NCI-H2196 (cell line): ENCODE data around the gene ZNF319.

ENCODE experiments used
- DNase-seq: peaks from one replicate; lab custom pipeline; 2025; ENCODE audit not compliant: unreplicated experiment; lab: John Stamatoyannopoulos, UW

ZNF319 gene

DNA sequence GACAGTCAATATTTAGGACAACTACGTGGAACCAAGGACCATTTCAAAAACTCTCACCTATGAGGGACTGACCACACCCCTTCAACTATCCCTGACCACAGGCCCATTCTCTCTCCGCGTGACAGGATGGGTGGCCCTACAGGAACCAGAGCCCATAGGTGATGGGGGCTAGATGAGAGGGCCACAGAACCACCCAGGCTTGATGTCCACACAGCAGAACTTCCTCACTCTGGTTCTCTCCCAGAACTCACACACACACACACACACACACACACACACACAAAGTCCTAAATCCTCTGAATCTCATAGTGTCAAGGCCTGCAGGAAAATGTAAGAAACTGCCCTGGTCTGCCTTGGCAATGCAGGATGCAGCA is 1.5 kb downstream of the ZNF319 start:
- no peak for DNase-seq

DNA sequence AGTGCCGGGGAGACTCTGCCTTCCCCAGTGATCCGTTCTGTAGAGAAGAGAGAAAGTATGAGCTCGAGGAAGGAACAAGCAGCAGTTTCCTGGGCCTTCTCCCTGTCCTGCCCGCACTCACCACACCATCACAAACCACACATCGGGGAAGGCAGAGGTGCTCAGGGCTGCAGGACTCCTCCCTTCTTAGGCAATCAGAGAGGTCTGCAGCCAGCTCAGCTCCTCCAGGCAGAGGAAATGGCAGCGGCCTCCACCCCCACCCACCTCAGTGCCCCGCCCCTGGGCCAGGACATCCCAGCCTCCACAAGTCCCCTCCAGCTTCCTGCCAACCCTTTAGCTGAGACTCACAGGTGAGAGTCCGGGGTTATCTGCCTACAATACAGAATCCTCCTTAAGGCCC is 2.0 kb downstream of the ZNF319 start:
- no peak for DNase-seq

DNA sequence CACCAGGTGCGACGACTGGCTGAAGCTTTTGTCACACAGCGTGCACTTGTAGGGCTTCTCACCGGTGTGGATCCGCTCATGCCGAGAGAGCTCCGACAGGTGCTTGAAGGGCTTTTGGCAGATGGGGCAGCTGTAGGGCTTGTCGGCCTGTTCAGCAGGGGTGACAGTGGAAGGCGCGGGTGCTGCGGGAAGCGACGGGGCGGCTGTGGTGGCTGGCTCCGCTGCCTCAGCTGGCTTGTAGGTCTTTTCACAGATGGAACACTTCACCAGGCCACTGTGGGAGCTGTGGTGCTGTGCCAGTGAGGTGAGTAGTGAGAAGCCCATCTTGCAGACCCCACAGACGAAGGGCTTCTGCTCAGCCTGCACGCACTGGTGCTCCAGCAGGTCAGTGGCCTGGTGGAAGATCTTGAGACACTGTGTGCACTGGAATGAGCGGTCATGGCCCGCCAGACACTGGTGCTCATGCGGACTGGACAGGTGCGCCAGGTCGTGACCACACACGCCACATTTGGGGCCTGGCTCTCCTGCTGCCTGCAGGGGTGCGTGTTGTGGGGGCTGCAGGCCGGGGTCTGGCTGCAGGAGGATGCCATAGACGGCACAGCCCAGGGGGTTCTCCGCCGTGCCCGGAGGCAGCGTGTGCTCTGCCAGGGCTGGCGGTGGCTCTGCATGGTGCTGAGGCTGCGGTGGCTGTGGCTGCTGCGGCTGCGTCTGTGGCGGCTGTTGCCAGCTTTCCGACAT is 2.8 kb downstream of the ZNF319 start:
- DNase-seq = no peak

DNA sequence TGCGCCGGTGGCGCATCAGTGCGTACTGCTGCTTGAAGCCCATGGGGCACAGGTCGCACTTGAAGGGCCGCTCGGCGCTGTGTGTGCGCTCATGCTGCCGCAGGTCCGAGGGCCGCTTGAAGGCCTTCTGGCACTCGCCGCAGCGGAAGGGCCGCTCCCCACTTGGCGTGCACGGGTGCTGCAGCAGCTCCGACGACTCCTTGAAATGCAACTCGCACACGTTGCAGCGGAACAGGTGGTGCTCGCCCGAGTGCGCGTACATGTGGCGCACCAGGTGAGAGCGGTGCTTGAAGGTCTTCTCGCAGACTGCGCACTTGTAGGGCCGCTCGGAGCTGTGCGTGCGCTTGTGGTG is 3.3 kb downstream of the ZNF319 start:
- no peak for DNase-seq

DNA sequence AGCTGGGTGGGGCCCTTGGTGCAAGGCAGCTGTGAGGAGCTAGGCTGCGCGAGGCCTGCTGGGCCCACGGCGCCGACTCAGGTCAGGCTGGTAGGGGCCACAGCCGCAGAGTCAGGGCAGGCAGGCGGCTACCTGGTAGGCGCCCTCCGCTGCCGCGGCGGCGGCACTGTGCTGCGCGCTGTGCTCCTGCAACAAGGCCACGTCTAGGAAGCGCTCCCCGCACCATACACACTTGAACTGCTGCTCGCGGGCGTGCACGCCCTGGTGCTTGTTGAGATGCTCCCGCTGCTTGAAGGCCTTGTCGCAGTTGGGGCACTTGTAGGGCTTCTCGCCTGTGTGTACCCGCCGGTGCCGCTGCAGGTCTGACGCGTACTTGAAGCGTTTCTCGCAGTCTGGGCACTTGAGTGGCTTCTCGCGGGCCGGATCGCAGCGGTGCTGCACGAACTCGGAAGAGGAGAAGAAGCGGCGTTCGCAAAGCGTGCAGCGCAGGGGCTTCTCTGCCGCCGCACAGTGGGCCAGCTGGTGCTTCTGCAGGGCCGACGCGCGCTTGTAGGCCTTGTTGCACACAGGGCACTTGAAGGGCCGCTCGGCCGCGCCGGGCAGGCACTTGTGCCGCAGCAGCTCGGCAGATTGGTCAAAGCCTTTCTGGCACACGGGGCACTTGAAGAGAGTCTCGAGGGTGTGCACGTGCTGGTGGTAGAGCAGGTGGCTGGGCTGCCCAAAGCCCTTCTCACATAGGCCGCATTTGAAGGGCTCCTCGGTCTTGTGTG is 3.9 kb downstream of the ZNF319 start:
- no peak for DNase-seq

DNA sequence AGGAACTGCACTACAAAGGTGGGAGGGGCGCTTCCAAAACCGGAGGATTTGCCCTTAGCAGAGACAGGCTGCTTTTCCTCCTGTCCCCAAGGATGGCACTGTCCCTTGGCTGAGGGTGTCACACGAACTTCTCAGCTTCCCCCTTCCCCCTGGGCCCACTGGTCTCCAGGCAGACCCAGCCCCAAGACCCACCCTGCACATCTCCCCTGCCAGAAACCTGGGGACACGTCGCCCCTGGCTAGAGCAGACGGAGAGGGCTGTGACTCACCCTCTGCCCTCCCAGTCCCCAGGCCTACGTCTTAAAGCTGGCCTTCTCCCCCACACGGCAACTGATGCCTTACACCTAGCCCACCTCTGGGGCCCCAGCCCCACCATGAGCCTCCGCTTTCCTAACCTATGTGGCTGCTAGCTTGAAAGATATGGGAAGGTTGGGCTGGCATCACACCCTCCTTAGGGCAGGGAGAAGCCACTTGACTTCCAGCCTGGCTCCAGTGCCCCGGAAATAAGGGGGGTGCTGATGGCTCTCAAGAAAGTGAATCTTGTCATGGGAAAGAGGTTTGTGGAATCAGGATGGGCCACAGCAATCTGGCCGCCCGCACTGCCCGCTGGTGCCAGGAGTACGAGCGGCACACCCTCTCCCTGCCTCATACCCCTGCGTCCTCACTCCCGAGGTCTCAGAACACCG is 4.6 kb downstream of the ZNF319 start:
- DNase-seq = no peak

DNA sequence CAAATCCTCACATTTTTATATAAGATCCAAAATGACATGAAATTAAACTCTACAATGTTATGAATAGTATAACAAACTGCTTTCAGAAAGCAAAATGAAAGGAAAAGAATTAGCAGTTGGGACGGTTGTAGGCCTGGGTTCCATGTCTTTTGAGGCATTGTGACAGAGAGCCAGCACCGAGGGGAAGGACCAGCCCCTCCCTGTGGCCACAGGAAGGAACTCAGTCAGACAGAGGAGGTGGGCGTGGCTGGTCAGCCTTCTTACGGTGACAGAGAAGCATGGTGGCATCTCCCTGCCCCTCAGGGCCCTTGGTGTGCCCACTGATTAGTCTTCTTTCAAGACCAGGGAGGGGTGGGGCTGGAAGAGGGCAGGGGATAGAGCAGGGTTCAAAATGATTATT is 5.7 kb downstream of the ZNF319 start:
- peak; percentile 11 for DNase-seq

DNA sequence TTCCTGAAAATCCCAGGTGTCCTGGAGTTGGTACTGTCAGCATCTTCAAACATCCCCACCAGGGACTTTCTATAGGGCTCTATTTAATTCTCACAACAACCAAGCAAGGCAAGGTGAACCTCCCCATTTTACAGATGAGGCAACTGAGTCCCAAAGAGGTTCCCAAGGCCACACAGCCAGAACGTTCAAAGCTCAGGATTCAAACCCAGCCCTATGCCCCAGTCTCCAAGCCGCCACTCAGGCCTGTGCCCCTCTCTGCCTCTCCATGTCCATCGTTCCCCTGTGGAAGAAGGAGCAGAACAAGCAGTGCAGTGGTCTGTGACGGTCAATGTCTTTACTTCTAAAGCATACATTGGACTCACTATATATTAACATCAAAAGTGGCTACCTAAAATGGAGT is 6.1 kb downstream of the ZNF319 start:
- DNase-seq = no peak

DNA sequence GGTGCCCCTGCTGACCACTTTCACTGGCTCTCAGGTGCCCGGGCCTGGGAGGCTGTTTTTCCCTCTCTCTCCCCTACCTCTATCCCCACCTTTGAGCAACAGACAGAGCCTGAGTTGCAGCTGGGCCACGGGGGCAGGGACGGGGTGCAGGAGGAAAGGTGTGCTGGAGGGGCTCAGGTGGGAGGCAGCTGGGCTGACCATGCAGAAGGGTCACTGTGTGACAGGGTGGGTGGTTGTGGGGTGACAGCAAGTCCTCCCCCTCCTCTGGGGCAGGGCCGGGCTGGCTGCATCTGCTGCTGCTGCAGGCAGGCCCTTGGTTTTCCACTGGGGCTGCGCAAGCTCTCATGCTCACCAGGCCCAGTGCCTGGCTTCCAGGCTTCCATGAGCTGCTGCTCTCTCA is 6.6 kb downstream of the ZNF319 start:
- no peak for DNase-seq

DNA sequence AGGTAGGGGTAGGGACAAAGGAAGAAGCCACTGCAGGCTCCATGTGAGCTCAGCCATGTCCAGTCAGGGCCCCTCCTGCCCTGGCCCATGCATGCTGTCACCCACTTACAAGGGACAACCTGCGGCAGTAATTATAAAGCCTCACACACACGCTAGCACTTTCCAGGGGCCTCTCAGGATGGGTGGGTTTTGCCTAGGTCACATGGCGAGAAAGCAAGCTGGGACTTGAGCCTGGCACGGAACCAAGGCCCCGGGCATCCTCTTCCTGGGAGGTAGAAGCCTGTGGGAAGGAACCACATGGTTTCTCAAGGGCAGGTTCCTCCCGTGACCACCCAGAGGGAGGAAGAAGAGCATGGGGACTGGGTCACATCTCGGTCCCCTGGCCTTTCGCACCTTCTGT is 7.0 kb downstream of the ZNF319 start:
- no peak for DNase-seq

DNA sequence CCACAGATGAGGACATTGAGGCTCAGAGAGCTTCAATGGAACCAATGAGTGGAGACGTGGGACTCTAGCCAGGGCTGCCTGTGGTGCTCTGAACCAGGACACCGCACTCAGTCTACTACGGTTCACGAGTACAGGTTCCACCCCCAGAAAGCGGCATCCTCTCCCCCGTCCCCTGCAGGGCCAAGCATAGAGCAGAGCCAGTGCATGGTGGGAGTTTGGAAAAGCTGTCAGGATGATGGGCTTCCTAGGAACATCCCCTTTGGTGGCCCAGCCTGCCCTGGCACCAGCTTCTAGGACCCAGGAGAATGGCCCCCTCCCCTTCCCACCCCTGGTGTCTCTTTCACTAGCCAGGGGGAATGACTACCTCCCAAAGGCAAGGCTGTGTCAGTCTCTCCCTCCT is 8.4 kb downstream of the ZNF319 start:
- no peak for DNase-seq

DNA sequence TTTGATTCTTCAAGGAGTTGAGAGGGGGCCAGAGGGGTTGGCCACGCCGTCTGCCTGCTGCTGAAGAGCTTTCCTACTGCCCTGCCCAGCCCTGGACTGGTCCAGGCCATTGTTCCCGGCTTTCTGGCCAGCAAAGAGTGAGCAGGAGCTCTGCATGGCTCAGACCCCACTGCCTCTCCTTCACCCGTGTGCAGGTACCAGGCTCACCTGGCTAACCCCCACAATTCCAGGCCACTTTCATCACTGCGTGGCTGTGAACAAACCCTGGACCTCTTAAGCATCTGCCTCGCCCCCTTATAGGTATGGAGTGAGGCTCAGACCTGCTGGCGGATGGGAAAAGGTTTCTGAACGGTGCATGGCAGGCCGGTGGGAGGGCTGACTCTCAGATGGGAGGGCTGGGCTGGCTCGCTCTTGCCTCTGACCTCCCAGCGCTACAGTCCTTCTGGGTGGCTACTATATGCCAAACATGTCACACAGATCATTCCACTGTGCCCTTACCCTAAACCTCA is 8.9 kb downstream of the ZNF319 start:
- DNase-seq = no peak

DNA sequence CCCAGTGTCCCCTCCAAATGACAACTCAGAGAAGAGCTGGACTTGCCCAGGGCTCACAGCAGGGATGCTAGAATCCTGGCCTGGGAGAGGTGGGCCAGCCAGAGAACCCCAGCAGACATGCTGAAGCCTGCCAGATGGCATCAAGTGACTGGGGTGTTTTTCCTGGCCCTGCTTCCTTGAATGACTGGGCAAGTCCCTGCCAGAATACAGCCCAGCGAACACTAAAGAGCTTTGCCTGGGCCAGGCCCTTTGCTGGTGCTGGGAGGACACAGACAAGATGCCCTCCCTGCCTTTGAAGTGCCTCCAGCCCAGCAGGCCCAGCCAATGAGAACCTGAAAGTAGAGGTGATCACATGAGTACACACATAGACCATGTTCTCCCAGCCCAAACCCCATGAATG is 11.5 kb downstream of the ZNF319 start:
- peak; percentile 69 for DNase-seq

DNA sequence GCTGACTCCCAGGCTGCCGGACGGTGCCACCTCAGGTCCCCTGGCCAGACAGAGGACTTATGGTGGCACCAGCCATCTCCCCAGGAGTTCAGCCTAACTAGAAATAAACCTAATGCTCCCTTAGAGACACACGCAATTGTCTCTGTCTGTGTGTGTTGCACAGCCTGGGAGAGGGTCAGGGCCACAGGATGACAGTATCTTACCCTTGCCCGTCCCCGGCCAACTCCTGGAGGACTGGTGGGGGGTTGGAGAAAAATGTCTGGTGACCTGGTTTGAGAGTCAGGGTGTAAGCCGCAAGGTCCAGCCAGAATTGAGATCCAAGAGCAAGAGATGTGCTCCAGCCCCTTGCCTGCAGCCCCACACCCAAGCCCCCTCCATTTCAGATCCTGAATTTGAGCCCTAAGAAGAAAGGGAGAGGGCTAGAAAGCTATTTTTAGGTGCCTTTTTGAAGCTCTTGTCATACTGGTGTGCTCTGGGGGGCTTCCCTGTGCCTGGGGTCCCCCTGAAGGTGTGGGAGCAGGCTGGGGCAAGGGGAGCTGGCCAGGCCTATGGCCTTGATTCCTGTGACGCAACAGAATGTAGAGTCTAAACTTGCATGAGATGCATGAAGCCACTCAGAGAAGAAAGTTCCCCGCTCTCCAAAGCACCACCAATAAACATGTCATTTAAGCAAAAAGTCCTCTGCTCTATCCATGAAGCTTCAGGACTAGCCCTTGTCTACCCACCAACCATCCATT is 12.9 kb downstream of the ZNF319 start:
- no peak for DNase-seq

DNA sequence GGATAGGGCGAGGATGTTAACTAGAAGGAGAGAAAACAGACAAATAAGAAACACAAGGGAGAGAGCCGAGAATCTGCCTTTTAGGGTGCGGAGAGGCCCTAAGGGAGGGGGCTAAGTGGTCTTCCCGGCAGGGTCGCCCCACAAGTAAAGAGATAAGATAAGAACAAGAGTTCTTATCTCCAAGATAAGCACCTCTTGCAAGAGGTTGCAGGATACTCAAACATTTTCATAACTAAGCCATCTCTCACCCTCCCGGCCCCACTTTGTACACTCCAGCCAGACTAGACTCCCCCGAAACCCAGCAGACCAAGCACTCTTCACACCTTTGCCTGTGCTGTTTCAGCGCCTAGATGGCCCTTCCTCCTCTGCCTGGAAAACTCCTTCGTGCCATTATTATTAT is 14.3 kb downstream of the ZNF319 start:
- DNase-seq = no peak

DNA sequence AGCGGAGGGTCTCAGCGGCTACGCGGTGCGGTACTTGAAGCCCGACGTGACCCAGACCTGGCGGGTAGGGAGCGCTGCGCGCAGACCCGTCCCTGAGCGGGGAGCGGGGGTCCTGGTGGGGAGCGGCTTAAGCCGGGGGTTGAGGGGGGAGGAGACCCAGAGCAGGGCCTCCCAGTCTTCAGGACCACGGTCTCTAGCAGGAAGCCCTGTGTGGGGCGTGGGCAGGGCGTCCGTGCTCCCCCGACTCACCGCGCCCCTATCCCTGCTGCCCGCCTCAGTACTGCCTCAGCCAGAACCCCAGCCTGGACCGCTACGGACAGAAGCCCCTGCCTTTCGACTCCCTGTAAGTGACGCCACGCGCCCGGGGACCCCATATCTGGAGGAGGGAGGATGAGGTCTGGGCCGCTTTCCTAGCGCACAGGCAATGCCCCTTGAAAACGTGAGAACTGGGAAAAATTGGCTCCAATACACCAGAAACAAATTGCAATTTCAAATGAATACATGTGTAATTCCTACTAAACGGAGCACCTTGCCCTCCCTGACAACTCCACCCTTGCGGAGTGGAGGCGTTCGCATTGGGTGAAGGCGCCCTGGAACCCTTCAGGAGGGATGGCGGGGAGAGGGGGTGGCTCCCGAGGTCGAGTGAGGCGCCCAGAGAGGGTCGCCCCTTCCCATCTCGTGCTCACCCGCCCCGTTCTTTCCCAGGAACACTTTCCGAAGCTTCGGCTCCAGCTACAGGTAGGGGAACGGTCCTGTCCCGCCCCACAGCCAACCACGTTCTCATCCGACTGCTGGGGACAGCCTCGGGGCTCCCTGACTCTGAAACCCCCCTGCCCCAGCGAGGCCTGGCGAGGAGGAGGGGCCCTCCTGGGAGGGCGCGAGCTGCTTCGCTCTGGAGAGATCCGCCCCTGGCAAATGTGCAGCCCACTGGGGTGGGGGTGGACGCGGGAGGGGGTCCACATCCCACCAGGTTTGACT is 15.0 kb downstream of the ZNF319 start:
- no peak for DNase-seq

DNA sequence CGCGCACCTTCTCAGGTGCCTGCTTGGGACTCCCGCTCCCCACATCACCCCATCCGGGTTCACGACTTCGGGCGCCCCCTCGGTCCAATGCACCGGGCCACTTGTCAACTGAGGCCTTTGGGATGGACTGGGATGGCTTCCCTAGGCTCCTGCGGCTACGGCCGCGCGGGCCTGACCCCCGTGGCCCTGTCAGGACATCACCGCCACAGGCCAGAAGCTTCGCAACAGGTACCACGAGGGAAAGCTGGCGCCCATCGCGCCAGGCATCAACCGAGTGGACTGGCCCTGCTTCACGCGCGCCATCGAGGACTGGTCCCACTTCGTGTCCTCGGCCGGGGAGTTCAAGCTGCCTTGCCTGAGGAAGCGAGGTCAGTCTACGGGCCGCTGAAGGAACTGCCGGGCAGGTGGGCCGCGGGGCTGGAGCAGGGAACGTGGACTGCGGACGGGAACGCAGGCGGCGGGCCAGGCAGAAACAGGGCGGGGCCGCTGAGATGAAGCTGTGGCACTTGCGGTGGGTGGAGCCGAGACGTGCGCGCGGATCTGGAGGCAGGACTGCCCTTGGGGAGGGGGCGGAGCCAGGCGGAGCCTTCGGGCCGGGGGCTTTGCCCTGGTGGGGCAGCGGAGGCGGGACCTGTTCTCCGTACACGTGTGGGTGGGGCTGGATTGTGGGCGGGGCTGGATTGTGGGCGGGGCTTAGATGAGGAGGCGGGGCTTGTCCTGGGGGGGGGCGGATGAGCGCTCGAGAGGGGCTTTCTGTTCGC is 15.8 kb downstream of the ZNF319 start:
- DNase-seq = no peak

DNA sequence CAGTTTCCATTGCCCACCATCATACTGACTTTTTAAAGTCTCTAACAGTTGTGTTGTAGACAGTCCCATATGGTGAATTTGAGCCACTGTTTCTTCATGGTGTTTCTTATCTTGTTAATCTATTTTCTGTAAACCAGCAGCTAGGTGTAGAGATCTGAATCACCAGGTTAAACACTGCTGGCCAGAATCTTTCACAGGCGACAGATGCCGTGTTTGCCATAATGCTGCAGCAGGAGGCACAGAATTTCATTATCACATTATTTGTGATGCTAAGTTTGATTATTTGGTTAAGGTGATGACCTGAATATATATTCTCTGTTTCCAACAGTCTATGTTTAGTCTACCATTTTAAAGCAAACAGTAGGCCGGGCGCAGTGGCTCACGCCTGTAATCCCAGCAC is 18.1 kb downstream of the ZNF319 start:
- no peak for DNase-seq

DNA sequence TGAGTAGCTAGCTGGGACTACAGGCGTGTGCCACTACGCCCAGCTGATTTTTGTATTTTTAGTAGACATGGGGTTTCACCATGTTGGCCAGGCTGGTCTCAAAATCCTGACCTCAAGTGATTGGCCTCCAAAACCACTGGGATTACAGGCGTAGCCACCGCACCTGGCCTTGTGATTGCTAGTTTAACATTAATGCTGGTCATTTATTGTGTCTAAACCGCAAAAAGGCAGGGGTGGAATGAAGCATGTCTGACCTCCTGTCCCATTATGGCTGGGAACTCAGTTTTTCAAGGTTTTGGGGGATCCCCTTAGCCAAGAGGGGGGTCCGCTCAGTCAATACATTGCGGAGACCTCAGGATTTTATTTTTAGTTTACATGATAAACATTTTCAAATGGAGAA is 18.8 kb downstream of the ZNF319 start:
- DNase-seq = no peak
